IMR-90 (cell line): ENCODE measurements around the gene APOL5. TPM values are rescaled to one million over a fixed set of nuclear protein-coding genes. Genes with fewer than 3 reads are reported as not detected.
A peak's percentile ranks its signal among the peaks of the same experiment; 100 is the strongest.
"Not testable (repeated sequence)": the region's sequence is repeated elsewhere in the genome, so short reads cannot be mapped to it uniquely, and the experiment has no call there.

ENCODE experiments used
- ATAC-seq: fragments of 200-7000 bp; cut with Tn5 transposase; 2 replicates; pipeline ENCODE4 v1.9.1; 2020; ENCODE audit warnings: low read depth, mild to moderate bottlenecking, moderate library complexity
- BruUV-seq: library from RNA; stranded (reverse); fragments of 400-500 nt; replicated peaks from 2 replicates; lab custom pipeline; 2021; lab: Mats Ljungman, UMichigan
- CTCF ChIA-PET: fragments of 300-600 bp; formaldehyde crosslinking; extraction: SDS; loops from one replicate; lab custom pipeline; 2021; ENCODE audit warnings: antibody characterized with exemption; lab: Yijun Ruan, JAX
- POLR2A ChIA-PET: fragments of 300-600 bp; sonication (Branson Sonifier 250); formaldehyde crosslinking; loops from one replicate; lab custom pipeline; 2022; ENCODE audit warnings: antibody characterized with exemption; ENCODE audit not compliant: unreplicated experiment; lab: Charles Lee
- DNase-seq: peaks from one replicate; pipeline ENCODE4 v3.0.0; 2013
- H2AFZ ChIP-seq: replicated peaks from 2 replicates; pipeline ENCODE3; 2013; ENCODE audit warnings: low read length, mild to moderate bottlenecking; ENCODE audit not compliant: poor library complexity
- H2AK5ac ChIP-seq: 2 replicates; pipeline ENCODE4 v1.6.1; 2013; ENCODE audit warnings: low read depth, low read length, inconsistent platforms
- H2AK9ac ChIP-seq: replicated peaks from 2 replicates; pipeline ENCODE3; 2013; ENCODE audit warnings: mild to moderate bottlenecking, low read depth, low read length, moderate library complexity; ENCODE audit not compliant: poor library complexity
- H2BK120ac ChIP-seq: 2 replicates; pipeline ENCODE4 v1.6.1; 2013; ENCODE audit warnings: low read depth, low read length, inconsistent platforms
- H2BK15ac ChIP-seq: 3 replicates; pipeline ENCODE4 v1.6.1; 2013; ENCODE audit warnings: low read depth, low read length, inconsistent platforms
- H2BK20ac ChIP-seq: 2 replicates; pipeline ENCODE4 v1.6.1; 2013; ENCODE audit warnings: low read depth, mild to moderate bottlenecking, inconsistent platforms, low read length, moderate library complexity
- H2BK5ac ChIP-seq: 2 replicates; pipeline ENCODE4 v1.6.1; 2013; ENCODE audit warnings: mild to moderate bottlenecking, low read depth, low read length, inconsistent platforms; ENCODE audit not compliant: poor library complexity, severe bottlenecking
- H3K14ac ChIP-seq: replicated peaks from 2 replicates; pipeline ENCODE4 v1.6.1; 2013; ENCODE audit warnings: low read depth, low read length, inconsistent platforms
- H3K18ac ChIP-seq: 2 replicates; pipeline ENCODE4 v1.6.1; 2013; ENCODE audit warnings: low read depth, low read length, control low read depth
- H3K23ac ChIP-seq: 2 replicates; pipeline ENCODE4 v1.6.1; 2013; ENCODE audit warnings: low read depth, low read length, inconsistent platforms
- H3K27ac ChIP-seq: 2 replicates; pipeline ENCODE4 v1.5.1; 2013; ENCODE audit warnings: mild to moderate bottlenecking, control low read depth, low read length; ENCODE audit not compliant: insufficient read depth
- H3K27me3 ChIP-seq: 2 replicates; pipeline ENCODE4 v1.6.1; 2013; ENCODE audit warnings: low read length; ENCODE audit not compliant: control insufficient read depth, insufficient read depth
- H3K36me3 ChIP-seq: 2 replicates; pipeline ENCODE4 v1.6.1; 2013; ENCODE audit warnings: low read length, mixed read lengths; ENCODE audit not compliant: control insufficient read depth, insufficient read depth
- H3K4ac ChIP-seq: 2 replicates; pipeline ENCODE4 v1.6.1; 2013; ENCODE audit warnings: low read depth, low read length, inconsistent platforms
- H3K4me1 ChIP-seq: 2 replicates; pipeline ENCODE4 v1.6.1; 2013; ENCODE audit warnings: low read length, mixed read lengths; ENCODE audit not compliant: control insufficient read depth, insufficient read depth
- H3K4me2 ChIP-seq: 2 replicates; pipeline ENCODE4 v1.6.1; 2013; ENCODE audit warnings: low read depth, mild to moderate bottlenecking, control low read depth, low read length, moderate library complexity
- H3K4me3 ChIP-seq: 2 replicates; pipeline ENCODE4 v1.5.1; 2013; ENCODE audit warnings: low read depth, mild to moderate bottlenecking, control low read depth, low read length, moderate library complexity; ENCODE audit not compliant: insufficient read depth
- H3K56ac ChIP-seq: 2 replicates; pipeline ENCODE4 v1.6.1; 2013; ENCODE audit warnings: low read length, inconsistent platforms; ENCODE audit not compliant: insufficient read depth; ENCODE audit errors: extremely low read depth
- H3K79me1 ChIP-seq, 2 experiments: 2 replicates each; pipeline ENCODE4 v1.6.1; 2013; ENCODE audit warnings: low read length in 2 of 2, inconsistent platforms in 1 of 2, low read depth in 1 of 2
- H3K9ac ChIP-seq: 2 replicates; pipeline ENCODE4 v1.6.1; 2013; ENCODE audit warnings: low read depth, low read length, control low read depth
- H3K9me1 ChIP-seq: 2 replicates; pipeline ENCODE4 v1.6.1; 2013; ENCODE audit warnings: low read length, inconsistent platforms; ENCODE audit not compliant: insufficient read depth
- H3K9me3 ChIP-seq: 2 replicates; pipeline ENCODE4 v1.6.1; 2013; ENCODE audit warnings: low read length; ENCODE audit not compliant: control insufficient read depth, insufficient read depth
- H4K20me1 ChIP-seq: 2 replicates; pipeline ENCODE4 v1.6.1; 2013; ENCODE audit warnings: low read length, inconsistent platforms; ENCODE audit not compliant: insufficient read depth
- H4K5ac ChIP-seq: 2 replicates; pipeline ENCODE4 v1.6.1; 2013; ENCODE audit warnings: mild to moderate bottlenecking, low read depth, low read length, control low read depth
- H4K8ac ChIP-seq, 2 experiments: 2 replicates each; pipeline ENCODE4 v1.6.1; 2013; ENCODE audit warnings: low read depth in 2 of 2, low read length in 2 of 2, control low read depth in 1 of 2, inconsistent platforms in 1 of 2
- H4K91ac ChIP-seq: 2 replicates; pipeline ENCODE4 v1.6.1; 2013; ENCODE audit warnings: low read depth, low read length, inconsistent platforms; ENCODE audit not compliant: insufficient read depth
- WGBS, 2 experiments: methylation state at CpG; one replicate each; pipeline versions ENCODE4 v1.1.5 to v1.1.7; 2013; ENCODE audit warnings: missing lambda C conversion rate in 2 of 2; ENCODE audit not compliant: insufficient read length in 1 of 2; ENCODE audit errors: extremely low coverage in 2 of 2; 5-methylcytosine and 5-hydroxymethylcytosine counted together
- dilution Hi-C: fragments of 300-500 bp; cut with HindIII; formaldehyde crosslinking; loops from one replicate; pipeline ENCODE4 v1.14.3; 2018; ENCODE audit warnings: low sequenced_read_pairs; ENCODE audit not compliant: unreplicated experiment
- in situ Hi-C: fragments of 300-500 bp; cut with MboI; formaldehyde crosslinking; loops from 3 replicates; pipeline ENCODE4 v1.14.3; 2019; ENCODE audit warnings: low sequenced_read_pairs, inconsistent platforms, mixed read lengths
- intact Hi-C: fragments of 100-400 bp; cut with micrococcal nuclease; formaldehyde crosslinking; loops from 2 replicates; pipeline ENCODE4 v1.10.0; 2022
- polyA plus RNA-seq, 3 experiments: library from polyadenylated mRNA; depleted of rRNA; stranded (reverse); fragments of >200 nt; gene quantifications; 2 replicates each; pipeline ENCODE4 v1.2.3, GENCODE V29; 2012; ENCODE audit warnings: low replicate concordance in 1 of 3
- total RNA-seq: library from RNA; depleted of rRNA; stranded (reverse); fragments of >200 nt; gene quantifications from 2 replicates; pipeline ENCODE4 v1.2.3, GENCODE V29; 2012

APOL5 gene
- total and polyA plus RNA-seq, 2 of the 4 experiments (the other 2 are of a cell fraction), result 0.15 to 0.18 TPM

- H2AFZ ChIP-seq, H3K27ac ChIP-seq, BruUV-seq, dilution Hi-C loops, H3K79me1 ChIP-seq, H3K4ac ChIP-seq, in situ Hi-C loops, H2BK120ac ChIP-seq, H4K20me1 ChIP-seq, intact Hi-C loops, H3K56ac ChIP-seq, H2AK9ac ChIP-seq, H3K4me1 ChIP-seq, H3K18ac ChIP-seq, H3K4me2 ChIP-seq, H4K8ac ChIP-seq, H2AK5ac ChIP-seq, H3K14ac ChIP-seq, H2BK20ac ChIP-seq, H2BK15ac ChIP-seq, H3K9ac ChIP-seq, H3K36me3 ChIP-seq, H4K5ac ChIP-seq, POLR2A ChIA-PET, H3K4me3 ChIP-seq, H3K27me3 ChIP-seq, H3K9me3 ChIP-seq, ATAC-seq, H3K9me1 ChIP-seq, H2BK5ac ChIP-seq, H4K91ac ChIP-seq, H3K23ac ChIP-seq: not testable (repeated sequence)
- WGBS, 2 experiments, result no CpG with 5 or more reads among the region's 4 CpGs
- CTCF ChIA-PET, result interaction anchor here (0.8 kb wide), 1 partner anchor 10 kb away, joined by 3 read pairs; no protein-coding TSS in a partner anchor
- peak; percentile 71 for DNase-seq
Observed at GRCh38 chr22:35679492-35679891, 38.2 kb upstream of the APOL5 start.
